MCF 10A (cell line): Measurements from ENCODE around the gene IQCM. TPM values are rescaled to one million over a fixed set of nuclear protein-coding genes. Genes with fewer than 3 reads are reported as not detected.

Source experiments
- BruUV-seq: library from RNA; stranded (reverse); fragments of 400-500 nt; replicated peaks from 2 replicates; lab custom pipeline; 2021; lab: Mats Ljungman, UMichigan
- CTCF ChIA-PET: fragments of 300-600 bp; sonication (Branson Sonifier 250); formaldehyde crosslinking; extraction: SDS; loops from one replicate; lab custom pipeline; 2021; ENCODE audit warnings: antibody characterized with exemption, inconsistent platforms; lab: Yijun Ruan, JAX
- POLR2A ChIA-PET: fragments of 300-600, 350-650 bp; sonication (Branson Sonifier 250); formaldehyde crosslinking; extraction: SDS; loops from one replicate; lab custom pipeline; 2020; ENCODE audit warnings: antibody characterized with exemption, inconsistent platforms; lab: Yijun Ruan, JAX
- DNase-seq: peaks from one replicate; pipeline ENCODE4 v3.0.0-alpha.2; 2018; ENCODE audit not compliant: unreplicated experiment
- H3K27ac Mint-ChIP-seq: one replicate; pipeline ENCODE4 v1.8.0; 2022; ENCODE audit warnings: mild to moderate bottlenecking, low read depth, mixed read lengths; ENCODE audit not compliant: unreplicated experiment
- H3K27me3 Mint-ChIP-seq: one replicate; pipeline ENCODE4 v1.8.0; 2022; ENCODE audit warnings: mixed read lengths; ENCODE audit not compliant: insufficient read depth, unreplicated experiment
- H3K36me3 Mint-ChIP-seq: one replicate; pipeline ENCODE4 v1.8.0; 2022; ENCODE audit warnings: mild to moderate bottlenecking, moderate library complexity, mixed read lengths; ENCODE audit not compliant: insufficient read depth, unreplicated experiment
- H3K4me1 Mint-ChIP-seq: one replicate; pipeline ENCODE4 v1.8.0; 2022; ENCODE audit warnings: mixed read lengths; ENCODE audit not compliant: insufficient read depth, unreplicated experiment
- H3K4me3 Mint-ChIP-seq: one replicate; pipeline ENCODE4 v1.8.0; 2022; ENCODE audit warnings: mild to moderate bottlenecking, moderate library complexity, mixed read lengths; ENCODE audit not compliant: unreplicated experiment
- H3K9me3 Mint-ChIP-seq: one replicate; pipeline ENCODE4 v1.8.0; 2022; ENCODE audit warnings: mixed read lengths; ENCODE audit not compliant: unreplicated experiment
- intact Hi-C: fragments of 100-400 bp; cut with micrococcal nuclease; formaldehyde crosslinking; loops from 2 replicates; pipeline ENCODE4 v1.14.1; 2022
- total RNA-seq: library from RNA; stranded (reverse); gene quantifications from 2 replicates; pipeline ENCODE4 v1.2.3, GENCODE V29; 2022
- TF ChIP-seq, protein P1 (sequence below): fragments of 200-600 bp; IDR thresholded peaks from one replicate; pipeline ENCODE4 v1.8.0; 2022; ENCODE audit warnings: antibody characterized with exemption, mild to moderate bottlenecking; ENCODE audit not compliant: unreplicated experiment

IQCM gene
- total RNA-seq, 1 experiment from 2014 or later = not detected

DNA sequence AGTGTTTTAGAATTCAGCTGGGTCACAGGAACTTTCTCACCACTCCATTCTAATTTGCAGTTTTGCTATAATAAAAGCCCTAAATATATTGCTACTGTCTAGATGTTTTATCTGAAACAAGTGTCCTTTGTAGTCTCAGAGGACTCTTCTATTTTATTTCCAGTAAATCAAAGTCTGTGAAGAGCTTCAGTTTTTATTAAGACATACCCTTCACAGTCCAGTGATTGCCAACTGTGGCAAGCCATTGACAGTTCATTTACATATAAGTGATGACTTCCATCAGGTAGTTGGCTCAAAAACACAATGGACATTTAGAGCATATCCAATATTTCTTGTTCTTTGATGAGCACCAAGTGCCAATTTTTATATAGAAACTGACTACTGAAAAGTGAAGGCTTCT, 466.1 kb downstream of the IQCM start:
- intact Hi-C loops = loop anchor here (10.0 kb wide), 1 partner anchor 75 kb away; no protein-coding TSS in a partner anchor

DNA sequence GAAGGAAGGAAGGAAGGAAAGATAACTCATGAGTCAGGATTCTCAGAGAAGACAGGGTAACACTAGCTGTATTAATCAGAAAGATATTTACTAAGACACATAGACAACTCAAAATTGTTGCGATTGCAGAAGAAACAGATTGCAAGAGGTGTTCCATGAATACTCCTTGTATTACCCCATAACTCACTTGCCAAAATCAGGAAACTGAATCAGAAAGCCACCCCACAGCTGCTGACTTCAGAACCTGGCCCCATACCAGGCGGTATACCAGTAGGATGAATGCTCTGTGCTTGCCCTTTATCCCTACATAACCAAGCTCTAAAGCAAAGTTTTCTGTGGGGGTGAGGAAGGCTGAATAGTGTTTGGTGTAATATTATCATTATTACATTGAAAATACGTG, 468.5 kb downstream of the IQCM start:
- peak; percentile 69 for DNase-seq
- BruUV-seq = no TSS peak
- CTCF ChIA-PET = no interaction called here
- POLR2A ChIA-PET = no interaction called here
- H3K4me3 Mint-ChIP-seq = no peak overlapping the region
- no peaks in the 10 kb centered on the region for H3K36me3 Mint-ChIP-seq
- H3K27me3 Mint-ChIP-seq = no peaks in the 10 kb centered on the region
- intact Hi-C loops = loop anchor here (10.0 kb wide), 1 partner anchor 72 kb away; no protein-coding TSS in a partner anchor
- H3K4me1 Mint-ChIP-seq = peaks cover 17% of the 10 kb centered on the region
- no peak overlapping the region for H3K27ac Mint-ChIP-seq
- H3K9me3 Mint-ChIP-seq = no peaks in the 10 kb centered on the region
- TF ChIP-seq, protein P1, sequence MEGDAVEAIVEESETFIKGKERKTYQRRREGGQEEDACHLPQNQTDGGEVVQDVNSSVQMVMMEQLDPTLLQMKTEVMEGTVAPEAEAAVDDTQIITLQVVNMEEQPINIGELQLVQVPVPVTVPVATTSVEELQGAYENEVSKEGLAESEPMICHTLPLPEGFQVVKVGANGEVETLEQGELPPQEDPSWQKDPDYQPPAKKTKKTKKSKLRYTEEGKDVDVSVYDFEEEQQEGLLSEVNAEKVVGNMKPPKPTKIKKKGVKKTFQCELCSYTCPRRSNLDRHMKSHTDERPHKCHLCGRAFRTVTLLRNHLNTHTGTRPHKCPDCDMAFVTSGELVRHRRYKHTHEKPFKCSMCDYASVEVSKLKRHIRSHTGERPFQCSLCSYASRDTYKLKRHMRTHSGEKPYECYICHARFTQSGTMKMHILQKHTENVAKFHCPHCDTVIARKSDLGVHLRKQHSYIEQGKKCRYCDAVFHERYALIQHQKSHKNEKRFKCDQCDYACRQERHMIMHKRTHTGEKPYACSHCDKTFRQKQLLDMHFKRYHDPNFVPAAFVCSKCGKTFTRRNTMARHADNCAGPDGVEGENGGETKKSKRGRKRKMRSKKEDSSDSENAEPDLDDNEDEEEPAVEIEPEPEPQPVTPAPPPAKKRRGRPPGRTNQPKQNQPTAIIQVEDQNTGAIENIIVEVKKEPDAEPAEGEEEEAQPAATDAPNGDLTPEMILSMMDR = no peak

More for the DNA sequence above, 466.1 kb downstream of the IQCM start:
- POLR2A ChIA-PET = no interaction called here
- TF ChIP-seq, protein P1 = no peak
- Mint-ChIP-seq H3K9me3 (peaks cover 9% of the 10 kb centered on the region), H3K27me3 (no peaks in the 10 kb centered on the region), H3K4me3 (no peak overlapping the region), H3K36me3 (no peaks in the 10 kb centered on the region), H3K4me1 (peaks cover 12% of the 10 kb centered on the region), H3K27ac (no peak overlapping the region)
- DNase-seq = no peak
- CTCF ChIA-PET = interaction anchor here (0.6 kb wide), 1 partner anchor 707 kb away, joined by 3 read pairs; no protein-coding TSS in a partner anchor
- no TSS peak for BruUV-seq

DNA sequence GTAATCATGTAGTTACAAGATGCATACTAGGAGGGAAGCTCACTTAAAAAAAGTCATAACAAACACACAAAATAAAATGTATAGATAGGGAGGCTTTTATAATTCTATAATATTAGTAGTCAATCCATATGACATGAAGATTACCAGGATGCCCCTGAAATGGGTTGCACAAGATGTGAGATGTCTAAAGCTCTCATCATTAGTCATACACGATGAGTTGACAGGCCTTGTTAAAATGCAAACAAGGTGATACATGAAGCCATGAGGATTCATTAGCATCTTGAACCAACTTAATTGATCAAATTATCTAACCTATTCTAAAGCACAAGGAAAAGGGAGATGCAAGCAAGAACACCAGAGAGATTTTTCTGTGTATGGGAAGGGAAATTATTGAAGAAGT, 470.2 kb downstream of the IQCM start:
- TF ChIP-seq, protein P1 = no peak
- peak; percentile 68 for DNase-seq
- Mint-ChIP-seq H3K4me1 (peaks cover 17% of the 10 kb centered on the region), H3K4me3 (no peak overlapping the region), H3K27me3 (no peaks in the 10 kb centered on the region), H3K27ac (no peak overlapping the region), H3K9me3 (no peaks in the 10 kb centered on the region), H3K36me3 (no peaks in the 10 kb centered on the region)
- intact Hi-C loops = loop anchor here (10.0 kb wide), 1 partner anchor 71 kb away; no protein-coding TSS in a partner anchor
- ChIA-PET POLR2A (interaction anchor here (0.6 to 0.9 kb wide), 2 partner anchors 119 to 452 kb away, joined by 3 read pairs; no protein-coding TSS in a partner anchor), CTCF (interaction anchor here (0.6 kb wide), 2 partner anchors 327 to 567 kb away, joined by 3 read pairs; no protein-coding TSS in a partner anchor)
- BruUV-seq = no TSS peak

DNA sequence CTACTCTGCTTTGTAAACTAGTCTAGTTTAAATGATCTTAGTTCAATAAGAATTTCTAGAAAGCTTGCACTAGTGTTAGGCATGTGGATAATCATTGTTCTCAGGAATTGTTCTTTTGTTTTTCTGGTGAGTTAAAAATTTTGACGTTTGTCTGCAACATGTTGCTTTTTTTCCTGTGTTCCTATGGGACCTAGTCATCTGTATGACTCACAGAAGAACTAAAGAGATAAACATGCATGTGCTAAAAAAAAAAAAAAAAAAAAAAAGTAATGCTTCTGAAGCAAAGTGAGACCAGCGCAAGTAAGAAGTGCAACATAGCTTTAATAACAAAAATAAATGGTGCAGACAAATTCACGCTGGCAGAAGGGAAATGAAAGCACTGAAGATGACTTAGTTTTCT, 471.2 kb downstream of the IQCM start:
- Mint-ChIP-seq H3K27me3 (no peaks in the 10 kb centered on the region), H3K27ac (peak overlapping the region; percentile 69), H3K36me3 (no peaks in the 10 kb centered on the region), H3K4me1 (peaks cover 17% of the 10 kb centered on the region), H3K4me3 (no peak overlapping the region), H3K9me3 (no peaks in the 10 kb centered on the region)
- peak; percentile 62 for DNase-seq
- intact Hi-C loops = loop anchor here (10.0 kb wide), 1 partner anchor 70 kb away; no protein-coding TSS in a partner anchor
- no TSS peak for BruUV-seq
- ChIA-PET POLR2A (interaction anchor here (0.9 kb wide), 1 partner anchor 453 kb away, joined by 3 read pairs; no protein-coding TSS in a partner anchor), CTCF (interaction anchor here (0.7 kb wide), 2 partner anchors 510 to 595 kb away, joined by 3 read pairs; no protein-coding TSS in a partner anchor)
- TF ChIP-seq, protein P1 = no peak
